B cell (primary cell): ENCODE results near the gene SERF2. TPM values are rescaled to one million over a fixed set of nuclear protein-coding genes. Genes with fewer than 3 reads are reported as not detected.

ENCODE experiments used
- ATAC-seq: fragments of 200-7000 bp; cut with Tn5 transposase; one replicate; pipeline ENCODE4 v1.10.0; 2021; ENCODE audit warnings: low read depth, mild to moderate bottlenecking, moderate number of reproducible peaks, moderate library complexity
- CTCF ChIA-PET: fragments of 350-600 bp; sonication (Branson Sonifier 250); formaldehyde crosslinking; loops from one replicate; lab custom pipeline; 2021; ENCODE audit warnings: antibody characterized with exemption, inconsistent platforms; lab: Charles Lee
- POLR2A ChIA-PET: fragments of 350-600 bp; sonication (Branson Sonifier 250); formaldehyde crosslinking; loops from one replicate; lab custom pipeline; 2021; ENCODE audit warnings: antibody characterized with exemption; lab: Charles Lee
- DNase-seq: peaks from one replicate; pipeline ENCODE4 v3.0.0; 2013
- H2AFZ ChIP-seq: 2 replicates; pipeline ENCODE4 v1.6.1; 2012; ENCODE audit warnings: mild to moderate bottlenecking, low read depth, low read length; ENCODE audit not compliant: insufficient read depth, poor library complexity, severe bottlenecking
- H3K27ac ChIP-seq, 2 donors: 1 replicate in 1 of 2; 2 replicates in 1 of 2; pipeline ENCODE4 v1.5.1; 2012 to 2013; ENCODE audit warnings: low read length in 2 of 2, mild to moderate bottlenecking in 2 of 2, moderate library complexity in 1 of 2
- H3K27me3 ChIP-seq, 4 experiments: fragments of 200-600 bp in 1 of 4; sonication (generic) in 1 of 4; replicated peaks in 1 of 4; 1 replicate in 2 of 4; 2 replicates in 2 of 4; pipeline versions ENCODE4 v1.6.1 to v1.7.0; 2013 to 2016; ENCODE audit warnings: low read length in 3 of 4, mild to moderate bottlenecking in 2 of 4, mixed read lengths in 1 of 4, moderate library complexity in 1 of 4; ENCODE audit not compliant: insufficient read depth in 4 of 4, control insufficient read depth in 3 of 4; ENCODE audit errors: control extremely low read depth in 1 of 4
- H3K36me3 ChIP-seq, 2 experiments: replicated peaks in 1 of 2; 1 replicate in 1 of 2; 2 replicates in 1 of 2; pipeline versions ENCODE4 v1.6.1 to v1.7.1; 2013; ENCODE audit warnings: low read length in 1 of 2; ENCODE audit not compliant: insufficient read depth in 2 of 2, control insufficient read depth in 1 of 2; ENCODE audit errors: control extremely low read depth in 1 of 2, extremely low read depth in 1 of 2
- H3K4me1 ChIP-seq, 2 donors: fragments of 200-600 bp in 1 of 2; sonication (generic) in 1 of 2; 1 replicate in 1 of 2; 2 replicates in 1 of 2; pipeline versions ENCODE4 v1.5.1 to v1.6.1; 2013 to 2017; ENCODE audit warnings: low read length in 2 of 2; ENCODE audit not compliant: control insufficient read depth in 2 of 2, insufficient read depth in 2 of 2
- H3K4me2 ChIP-seq: replicated peaks from 2 replicates; pipeline ENCODE3; 2012; ENCODE audit warnings: mild to moderate bottlenecking, low read depth, low read length; ENCODE audit not compliant: poor library complexity, severe bottlenecking
- H3K4me3 ChIP-seq, 5 experiments: fragments of 200-600 bp in 1 of 5; sonication (generic) in 1 of 5; 1 replicate in 3 of 5; 2 replicates in 2 of 5; pipeline versions ENCODE4 v1.5.1 to v1.7.0; 2011 to 2016; ENCODE audit warnings: low read length in 4 of 5, mild to moderate bottlenecking in 4 of 5, low read depth in 2 of 5, control low read depth in 1 of 5, moderate library complexity in 1 of 5; ENCODE audit not compliant: insufficient read depth in 1 of 5; ENCODE audit errors: control extremely low read depth in 1 of 5, extremely low read depth in 1 of 5
- H3K79me2 ChIP-seq: fragments of 200-600 bp; sonication (generic); one replicate; pipeline ENCODE4 v1.6.0; 2016; ENCODE audit warnings: low read length; ENCODE audit not compliant: control insufficient read depth, insufficient read depth
- H3K9ac ChIP-seq: fragments of 200-600 bp; sonication (generic); 2 replicates; pipeline ENCODE4 v1.6.1; 2017; ENCODE audit warnings: mild to moderate bottlenecking, low read length, moderate library complexity
- H3K9me3 ChIP-seq, 3 donors: one replicate each; pipeline versions ENCODE4 v1.6.1 to v1.7.1; 2013; ENCODE audit warnings: low read length in 2 of 3; ENCODE audit not compliant: control insufficient read depth in 2 of 3, insufficient read depth in 1 of 3; ENCODE audit errors: control extremely low read depth in 1 of 3
- H4K20me1 ChIP-seq: 2 replicates; pipeline ENCODE4 v1.6.0; 2012; ENCODE audit warnings: mild to moderate bottlenecking, low read length; ENCODE audit not compliant: insufficient read depth, control insufficient read depth, poor library complexity, severe bottlenecking
- H3K27ac Mint-ChIP-seq: one replicate; pipeline ENCODE4 v1.8.0; 2021; ENCODE audit warnings: mixed read lengths
- H3K27me3 Mint-ChIP-seq: one replicate; pipeline ENCODE4 v1.8.0; 2021; ENCODE audit warnings: mixed read lengths
- H3K4me1 Mint-ChIP-seq: one replicate; pipeline ENCODE4 v1.8.0; 2021; ENCODE audit warnings: mixed read lengths
- H3K4me3 Mint-ChIP-seq: one replicate; pipeline ENCODE4 v1.8.0; 2021; ENCODE audit warnings: mixed read lengths
- H3K9me3 Mint-ChIP-seq: one replicate; pipeline ENCODE4 v1.8.0; 2022; ENCODE audit warnings: mixed read lengths; ENCODE audit not compliant: insufficient read depth
- CTCF ChIP-seq: fragments of 200-600 bp; IDR thresholded peaks from one replicate; pipeline ENCODE4 v1.8.0; 2022; ENCODE audit warnings: antibody characterized with exemption, mild to moderate bottlenecking
- EZH2 ChIP-seq: IDR thresholded peaks from 2 replicates; pipeline ENCODE4 v1.6.1; 2012; ENCODE audit warnings: borderline replicate concordance, low read depth, mild to moderate bottlenecking, moderate library complexity, low read length; ENCODE audit not compliant: insufficient read depth, poor library complexity, severe bottlenecking
- WGBS: methylation state at CpG from one replicate; pipeline ENCODE4 v1.1.5; 2013; ENCODE audit warnings: missing lambda C conversion rate; ENCODE audit not compliant: insufficient coverage; 5-methylcytosine and 5-hydroxymethylcytosine counted together
- intact Hi-C: fragments of 100-400 bp; cut with micrococcal nuclease; formaldehyde crosslinking; loops from one replicate; pipeline ENCODE4 v1.10.0; 2022
- polyA plus RNA-seq: library from polyadenylated mRNA; depleted of rRNA; stranded (reverse); fragments of >200 nt; gene quantifications from 2 replicates; pipeline ENCODE4 v1.2.3, GENCODE V29; 2012
- total RNA-seq, 2 donors: library from RNA; stranded (reverse); fragments of 120-200 nt in 1 of 2; gene quantifications; 1 replicate in 1 of 2; 2 replicates in 1 of 2; pipeline versions ENCODE4 v1.2.3 to v1.2.4, GENCODE V29; 2013 to 2022

Gene SERF2
- total and polyA plus RNA-seq, 2 donors (not counting 1 experiment from before 2014, with no cell fraction given), result 455 to 806 TPM

GRCh38 chr15:43776101-43776717 is 15.9 kb upstream of the SERF2 start:
- Histone ChIP-seq H3K4me3 (peak overlapping the region; percentile 59 to 93 (median 80)), H2AFZ (peak overlapping the region; percentile 75), H3K4me1 (peaks cover 16 to 30% of the 10 kb centered on the region in 2 donors), H4K20me1 (peaks cover 42% of the 10 kb centered on the region), H3K9me3 (no peaks in the 10 kb centered on the region), H3K27ac (peak overlapping the region; percentile 73 to 76), H3K4me2 (peak overlapping the region; percentile 96), H3K36me3 (peaks cover 10 to 37% of the 10 kb centered on the region in 2 experiments), H3K9ac (peak overlapping the region; percentile 78), H3K27me3 (no peaks in the 10 kb centered on the region), H3K79me2 (peaks cover 10% of the 10 kb centered on the region)
- intact Hi-C loops, result loop anchor here (1.0 kb wide), 4 partner anchors 16 to 48 kb away; partner anchors contain the start of genes MFAP1 and SERF2
- peak; percentile 74 for ATAC-seq
- Mint-ChIP-seq H3K4me1 (peaks cover 44% of the 10 kb centered on the region), H3K4me3 (peak overlapping the region; percentile 96), H3K27ac (peak overlapping the region; percentile 97), H3K27me3 (no peaks in the 10 kb centered on the region), H3K9me3 (no peaks in the 10 kb centered on the region)
- ChIA-PET POLR2A (interaction anchor here (0.6 to 4.8 kb wide), 13 partner anchors 11 to 1282 kb away, joined by 3 to 72 read pairs (median 8); partner anchors contain the start of genes HYPK, MFAP1, PDIA3 and SERF2), CTCF (interaction anchor here (0.8 to 11.4 kb wide), 12 partner anchors 8 to 67 kb away, joined by 3 to 150 read pairs (median 6); partner anchors contain the start of genes HYPK, SERF2, SERINC4 and WDR76)
- DNase-seq, result peak; percentile 94
- WGBS, result 8% methylated on average over 35 of the region's 35 CpGs
- TF ChIP-seq CTCF, result no peak
- TF ChIP-seq EZH2, result no peak
